Adipose tissue (tissue), 3 donors: ENCODE data around the gene FAT1. TPM values are rescaled to one million over a fixed set of nuclear protein-coding genes. Genes with fewer than 3 reads are reported as not detected.
"Not testable (repeated sequence)": the region's sequence is repeated elsewhere in the genome, so short reads cannot be mapped to it uniquely, and the experiment has no call there.

Source experiments
- H3K27ac ChIP-seq: one replicate; pipeline ENCODE4 v1.5.1; 2013; ENCODE audit warnings: low read depth, low read length
- WGBS, 3 donors: extraction: QIAGEN DNeasy Blood & Tissue Kit; methylation state at CpG; one replicate each; pipeline ENCODE4 v1.1.7; 2013; 5-methylcytosine and 5-hydroxymethylcytosine counted together
- polyA plus RNA-seq, 3 donors: library from polyadenylated mRNA; stranded (reverse); fragments of 200-250 nt; gene quantifications; one replicate each; pipeline ENCODE4 v1.2.3, GENCODE V29; 2013
- donor health status: healthy with polysubstance abuse.
- donor health status: Bipolar disorder and iron deficiency.
- donor health status: healthy.

Gene FAT1
- polyA plus RNA-seq, 3 donors: 4.5 to 39.9 (median 21.8) TPM

DNA sequence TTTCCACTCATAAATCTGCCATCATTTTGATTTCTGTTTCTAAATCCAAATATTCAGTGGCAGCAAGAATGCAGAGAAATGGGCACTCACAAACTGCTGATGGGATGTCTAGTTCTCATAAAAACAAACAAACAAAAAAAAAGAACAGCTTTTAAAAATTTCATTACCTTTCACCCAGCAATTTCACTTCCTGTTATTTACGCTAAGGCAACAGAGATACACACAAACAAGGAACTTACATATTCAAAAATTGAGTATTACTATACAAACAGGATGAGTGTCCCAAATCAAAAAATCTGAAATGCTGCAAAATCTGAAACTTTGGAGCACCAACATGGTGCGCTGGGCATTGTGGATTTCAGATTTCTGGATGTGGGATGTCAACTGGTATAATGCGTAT, 36.4 kb downstream of the FAT1 start:
- 76 to 85% (median 84%) methylated on average over 3 of the region's 3 CpGs for WGBS, 3 donors
- no peak overlapping the region for H3K27ac ChIP-seq

DNA sequence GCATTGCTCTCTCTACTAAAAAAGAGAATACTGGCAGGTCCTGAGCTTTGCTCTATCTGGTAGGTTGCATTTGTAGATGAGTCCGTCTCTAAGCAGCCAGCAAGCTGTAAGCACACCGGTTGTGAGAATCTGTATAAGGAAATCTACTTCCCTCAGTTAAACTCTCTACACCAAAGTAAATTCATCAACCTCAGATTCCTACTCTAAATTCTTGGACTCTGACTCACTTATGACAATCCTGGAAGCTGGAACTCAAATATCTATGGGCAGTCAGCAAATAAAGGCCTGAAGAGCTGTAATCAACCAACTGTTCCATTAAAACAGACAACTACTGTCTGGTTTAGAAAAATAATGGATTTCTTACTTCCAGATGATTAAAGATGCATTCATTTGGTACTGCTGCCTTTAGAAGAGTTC, 37.9 kb downstream of the FAT1 start:
- WGBS, 3 donors: 59 to 66% (median 63%) methylated on average over 2 of the region's 2 CpGs
- no peak overlapping the region for H3K27ac ChIP-seq

DNA sequence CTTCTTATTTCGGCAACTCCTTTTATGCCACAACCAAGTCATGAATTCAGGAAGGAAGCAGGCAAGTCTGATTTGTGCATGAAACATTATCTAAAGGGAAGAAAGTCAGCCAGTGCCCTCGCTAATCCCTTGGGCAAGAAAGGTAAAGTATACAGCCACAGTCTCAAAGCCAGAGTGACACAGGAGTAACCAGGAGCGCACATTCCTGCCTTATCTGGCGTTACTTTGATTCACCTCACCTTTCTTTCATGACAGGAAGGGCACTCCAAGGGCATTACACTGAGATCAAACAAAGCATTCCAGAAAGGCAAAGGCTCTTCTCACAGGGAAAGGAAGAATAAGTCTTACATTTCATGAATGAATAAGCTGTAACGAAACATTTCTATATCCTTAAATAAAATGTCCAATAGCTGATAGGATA, 38.8 kb downstream of the FAT1 start:
- WGBS, 3 donors: 48 to 78% (median 65%) methylated on average over 5 of the region's 5 CpGs
- H3K27ac ChIP-seq: no peak overlapping the region

GRCh38 chr4:186684220-186684619, 39.4 kb downstream of the FAT1 start:
- WGBS, 3 donors: 78 to 80% (median 80%) methylated on average over 12 of the region's 12 CpGs
- no peak overlapping the region for H3K27ac ChIP-seq

- no peak overlapping the region for H3K27ac ChIP-seq
- 64 to 89% (median 89%) methylated on average over 6 of the region's 6 CpGs for WGBS, 3 donors
These were observed 43.0 kb downstream of the FAT1 start for GRCh38 chr4:186680641-186681040.

DNA sequence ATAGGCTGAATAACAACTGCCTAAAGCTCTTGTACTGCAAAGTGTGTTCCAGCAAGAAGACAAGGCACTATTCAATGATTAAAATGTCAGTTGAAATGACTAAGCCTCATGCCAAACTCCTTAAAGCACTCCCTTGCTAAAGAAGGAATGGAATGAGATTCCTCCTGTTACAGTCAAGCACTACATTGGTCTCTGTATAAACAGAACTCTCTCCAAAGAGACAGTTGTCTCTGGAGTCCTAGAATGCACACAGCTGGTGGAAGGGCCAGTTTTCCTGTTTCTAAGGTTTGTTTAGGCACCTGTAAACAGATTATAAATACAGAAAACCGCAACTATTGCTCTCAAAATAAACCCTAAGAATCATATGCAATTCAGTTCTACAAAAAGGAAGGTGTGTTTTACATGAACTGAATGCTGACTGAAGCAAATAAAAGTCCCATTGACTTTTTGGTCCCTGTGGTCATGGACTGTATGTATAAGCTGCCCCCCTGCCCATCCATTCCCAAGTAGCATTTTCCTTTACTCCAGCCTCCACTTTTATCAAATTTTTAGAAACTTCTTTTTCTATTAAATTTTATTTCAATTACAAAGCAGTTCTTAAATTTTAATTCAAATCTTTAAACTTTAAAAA, 47.0 kb downstream of the FAT1 start:
- 38 to 62% (median 61%) methylated on average over 1 of the region's 1 CpG for WGBS, 3 donors
- H3K27ac ChIP-seq: no peak overlapping the region

DNA sequence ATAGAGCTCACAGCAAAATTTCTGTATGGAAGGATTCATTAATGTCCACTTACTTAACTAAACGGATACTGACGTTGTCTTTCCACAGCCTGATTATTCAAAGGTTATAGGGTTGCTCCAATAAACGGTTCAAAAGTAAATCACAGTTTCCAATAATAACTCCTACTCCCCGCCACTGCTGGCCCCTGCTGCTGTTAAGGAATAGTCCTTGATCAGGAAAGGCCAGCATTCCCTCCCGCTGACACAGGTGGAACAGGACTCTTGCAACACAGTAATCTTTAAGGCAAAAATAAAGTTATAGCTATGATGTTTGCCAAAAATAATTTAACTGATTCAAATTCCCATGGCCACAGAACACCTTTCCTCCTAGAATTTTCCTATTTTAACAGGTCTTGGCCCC, 53.9 kb downstream of the FAT1 start:
- WGBS, 3 donors: 13 to 31% (median 22%) methylated on average over 5 of the region's 5 CpGs
- H3K27ac ChIP-seq: no peak overlapping the region

- H3K27ac ChIP-seq: no peak overlapping the region
- 48 to 52% (median 50%) methylated on average over 21 of the region's 21 CpGs for WGBS, 3 donors
These were observed 54.4 kb downstream of the FAT1 start for GRCh38 chr4:186669159-186669731.

DNA sequence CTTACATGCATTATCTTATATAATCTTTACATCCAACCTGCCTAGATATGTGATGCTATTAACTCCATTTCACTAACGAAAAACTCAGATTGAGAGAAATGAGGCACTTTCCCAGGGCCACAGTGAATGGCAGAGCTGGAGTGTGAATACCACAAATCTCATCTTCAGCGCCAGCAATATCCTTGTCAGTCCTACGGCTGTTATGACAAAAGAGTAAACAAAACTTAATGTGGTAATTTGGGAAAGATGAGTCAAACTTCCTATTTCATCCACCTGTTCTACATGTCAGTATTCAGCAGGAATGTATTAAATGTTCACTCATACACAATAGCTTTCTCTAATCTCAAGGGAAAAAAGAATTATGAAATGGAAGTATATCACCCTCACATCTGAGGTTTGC, 56.9 kb downstream of the FAT1 start:
- 58 to 80% (median 78%) methylated on average over 3 of the region's 3 CpGs for WGBS, 3 donors
- no peak overlapping the region for H3K27ac ChIP-seq

- 51 to 84% (median 83%) methylated on average over 4 of the region's 4 CpGs for WGBS, 3 donors
- H3K27ac ChIP-seq: no peak overlapping the region
These were observed 57.4 kb downstream of the FAT1 start for GRCh38 chr4:186666252-186666651.

- 88 to 93% (median 92%) methylated on average over 4 of the region's 4 CpGs for WGBS, 3 donors
- no peak overlapping the region for H3K27ac ChIP-seq
These were observed 63.3 kb downstream of the FAT1 start for GRCh38 chr4:186660403-186660802.

- 87 to 90% (median 89%) methylated on average over 14 of the region's 14 CpGs for WGBS, 3 donors
- H3K27ac ChIP-seq: no peak overlapping the region
These were observed 63.7 kb downstream of the FAT1 start for GRCh38 chr4:186659935-186660334.

GRCh38 chr4:186659456-186659855, 64.2 kb downstream of the FAT1 start:
- 57 to 92% (median 89%) methylated on average over 16 of the region's 16 CpGs for whole genome bisulfite sequencing, 3 donors
- H3K27ac ChIP-seq: not testable (repeated sequence)

- H3K27ac ChIP-seq: no peak overlapping the region
- WGBS, 3 donors: 93 to 95% (median 94%) methylated on average over 20 of the region's 20 CpGs
These were observed 65.0 kb downstream of the FAT1 start for GRCh38 chr4:186658657-186659056.

DNA sequence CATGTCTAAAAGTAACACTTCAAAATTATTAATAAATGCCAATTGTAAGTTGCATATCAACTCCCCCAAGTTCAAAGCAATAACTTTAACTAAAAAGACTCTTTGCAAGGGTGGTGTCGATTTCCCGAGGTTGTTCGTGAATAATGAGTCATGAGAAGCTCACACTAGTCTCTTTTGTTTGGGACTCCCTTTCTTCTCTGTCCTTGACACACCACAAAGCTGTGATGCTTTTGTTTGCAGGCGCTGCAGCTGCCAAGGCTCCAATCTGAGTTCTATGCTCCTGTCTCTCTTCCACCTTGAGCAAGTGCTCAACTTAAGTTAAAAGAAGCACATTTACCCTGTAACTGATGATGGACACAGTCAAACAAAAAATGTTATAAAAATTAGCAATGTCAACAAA, 65.9 kb downstream of the FAT1 start:
- H3K27ac ChIP-seq: no peak overlapping the region
- WGBS, 3 donors: 59 to 80% (median 73%) methylated on average over 4 of the region's 4 CpGs

DNA sequence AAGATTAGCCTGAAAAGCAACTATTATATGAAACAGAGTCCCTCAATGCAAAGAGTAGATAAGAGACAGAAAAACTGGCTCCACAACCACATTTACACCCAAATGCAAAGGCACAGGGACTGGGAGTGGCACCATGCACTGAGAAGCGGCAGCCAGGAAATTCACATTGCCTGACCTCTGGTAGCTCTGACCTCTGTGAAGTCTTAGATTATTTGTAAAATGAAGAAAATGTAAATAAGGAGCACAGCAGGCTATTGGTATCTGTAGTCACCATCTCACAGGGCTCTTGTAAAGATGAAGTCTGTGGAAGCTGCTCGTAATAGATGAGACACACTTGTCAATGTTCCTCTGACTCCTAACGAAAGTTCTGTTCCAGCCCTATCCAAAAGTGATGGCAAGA, 69.7 kb downstream of the FAT1 start:
- WGBS, 3 donors: 81 to 96% (median 84%) methylated on average over 3 of the region's 3 CpGs
- H3K27ac ChIP-seq: no peak overlapping the region

GRCh38 chr4:186651624-186652023, 72.0 kb downstream of the FAT1 start:
- H3K27ac ChIP-seq: no peak overlapping the region

GRCh38 chr4:186651181-186651603, 72.5 kb downstream of the FAT1 start:
- 49 to 91% (median 89%) methylated on average over 5 of the region's 5 CpGs for WGBS, 3 donors

More at GRCh38 chr4:186651624-186652023, 72.0 kb downstream of the FAT1 start:
- 17 to 74% (median 57%) methylated on average over 21 of the region's 21 CpGs for WGBS, 3 donors

DNA sequence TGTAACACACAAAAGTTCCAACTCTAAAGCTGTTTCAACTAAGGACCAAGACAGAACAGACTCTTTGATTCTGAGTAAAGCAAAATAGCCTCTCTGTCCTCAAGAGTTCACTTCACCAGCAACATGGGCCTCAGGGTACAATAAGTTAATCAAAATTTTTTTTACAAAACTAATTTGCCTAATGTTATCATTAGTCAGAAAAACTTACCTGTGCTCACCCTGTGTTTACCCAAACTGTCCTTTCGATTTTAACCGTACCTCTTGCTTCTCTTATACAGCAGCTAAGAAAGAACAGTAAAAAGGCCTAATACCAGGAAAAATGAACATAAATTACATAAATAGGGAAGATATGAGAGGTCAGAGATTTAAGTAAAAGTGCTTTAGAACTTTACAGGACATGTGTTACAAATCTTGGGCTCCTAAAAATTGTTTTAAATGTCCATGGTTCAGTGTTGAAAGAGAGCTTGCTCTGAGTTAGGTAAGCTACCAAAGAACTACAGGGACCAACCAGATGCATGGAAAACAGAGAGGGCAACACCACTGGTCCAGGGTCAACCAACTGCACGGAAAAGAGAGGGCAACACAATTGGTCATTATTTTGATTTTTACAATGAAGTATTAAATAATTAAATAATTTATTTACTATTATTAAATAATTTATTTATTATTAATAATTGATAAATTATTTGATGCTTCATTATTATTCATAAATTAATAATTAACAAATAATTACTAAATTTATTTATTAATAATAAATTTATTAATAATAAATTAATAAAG, 73.1 kb downstream of the FAT1 start:
- no peak overlapping the region for H3K27ac ChIP-seq
- 33 to 99% (median 97%) methylated on average over 3 of the region's 3 CpGs for WGBS, 3 donors

More at GRCh38 chr4:186651181-186651603, 72.5 kb downstream of the FAT1 start:
- H3K27ac ChIP-seq: no peak overlapping the region
